H1 (cell line): ENCODE measurements around the gene KLHL29. TPM values are rescaled to one million over a fixed set of nuclear protein-coding genes. Genes with fewer than 3 reads are reported as not detected.

ENCODE experiments used
- BCL11A ChIP-seq, 2 experiments: IDR thresholded peaks; one replicate each; pipeline ENCODE4 v1.6.1; 2011; ENCODE audit warnings: low read depth in 2 of 2, low read length in 2 of 2, mild to moderate bottlenecking in 2 of 2
- CHD7 ChIP-seq: fragments of 300-600 bp; sonication (generic); IDR thresholded peaks from 2 replicates; pipeline ENCODE4 v1.7.1; 2012; ENCODE audit warnings: low read length, moderate library complexity, mild to moderate bottlenecking, inconsistent platforms; ENCODE audit not compliant: insufficient replicate concordance
- CTBP2 ChIP-seq: IDR thresholded peaks from 2 replicates; pipeline ENCODE4 v1.7.0; 2011; ENCODE audit warnings: borderline replicate concordance, mild to moderate bottlenecking, moderate library complexity, mixed read lengths, low read length; ENCODE audit not compliant: insufficient read depth, insufficient read length
- HDAC2 ChIP-seq, 2 experiments: fragments of 300-600 bp in 1 of 2; sonication (generic) in 1 of 2; IDR thresholded peaks; 2 replicates each; pipeline ENCODE4 v1.6.1; 2011 to 2012; ENCODE audit warnings: low read depth in 2 of 2, low read length in 2 of 2, mild to moderate bottlenecking in 2 of 2, moderate library complexity in 2 of 2, borderline replicate concordance in 1 of 2, inconsistent platforms in 1 of 2
- KDM1A ChIP-seq: fragments of 200-600, 300-600 bp; sonication (generic); IDR thresholded peaks from 2 replicates; pipeline ENCODE4 v1.7.1; 2016; ENCODE audit warnings: mild to moderate bottlenecking, low read length, borderline replicate concordance
- SIRT6 ChIP-seq: IDR thresholded peaks from one replicate; pipeline ENCODE4 v1.7.1; 2012; ENCODE audit warnings: low read length, inconsistent platforms
- SIX5 ChIP-seq: IDR thresholded peaks from 2 replicates; pipeline ENCODE4 v1.6.1; 2011; ENCODE audit warnings: mild to moderate bottlenecking, low read depth, low read length
- SRF ChIP-seq: IDR thresholded peaks from 2 replicates; pipeline ENCODE4 v1.6.1; 2011; ENCODE audit warnings: mild to moderate bottlenecking, low read depth, low read length, moderate library complexity
- YY1 ChIP-seq: IDR thresholded peaks from 2 replicates; pipeline ENCODE4 v1.6.1; 2011; ENCODE audit warnings: low read depth, mild to moderate bottlenecking, low read length
- polyA plus RNA-seq, 7 experiments: library from polyadenylated mRNA; depleted of rRNA in 3 of 7; stranded (reverse) in 5 of 7; unstranded in 2 of 7; fragments of >200 nt in 5 of 7; fragments of 200-250 nt in 2 of 7; gene quantifications; 1 replicate in 5 of 7; 2 replicates in 1 of 7; 4 replicates in 1 of 7; pipeline versions ENCODE4 v1.2.1 to v1.2.3, GENCODE V29; 2011 to 2013; ENCODE audit warnings: missing spikeins in 2 of 7, mixed read lengths in 2 of 7
- total RNA-seq: library from RNA; stranded (reverse); fragmentation: NEBNext Ultra II Directional; extraction: Animal tissue kit (Norgen Biotek cat#: 25700); gene quantifications from 2 replicates; pipeline ENCODE4 v1.2.1, GENCODE V29; 2021

KLHL29 gene
- total and polyA plus RNA-seq, 2 of the 8 experiments (the other 6 are each of a cell fraction or from before 2014, with no cell fraction given) = 1.1 to 4.7 TPM

- TF ChIP-seq CHD7 (no peak), BCL11A (IDR thresholded peaks at IDR 0.05; ENCODE audit: low read depth in 2 of 2, low read length in 2 of 2) (no peak), KDM1A (no peak), SRF (no peak), SIX5 (no peak), SIRT6 (no peak), HDAC2 (IDR thresholded peaks at IDR 0.05; ENCODE audit: borderline replicate concordance in 1 of 2, low read depth in 2 of 2, low read length in 2 of 2) (no peak), YY1 (no peak), CTBP2 (no peak)
Observed at GRCh38 chr2:23453836-23454460, 69.0 kb downstream of the KLHL29 start (continued).
